Mesenchymal stem cell (in vitro differentiated cells and primary cell): ENCODE measurements around the gene RHOF.

Experiments used
- DNase-seq: peaks from one replicate; pipeline ENCODE4 v3.0.0-alpha.2; 2013
- H2AFZ ChIP-seq: one replicate; pipeline ENCODE4 v1.6.1; 2013; ENCODE audit warnings: low read depth, mild to moderate bottlenecking, control low read depth, inconsistent platforms, low read length, moderate library complexity
- H2AK5ac ChIP-seq: 2 replicates; pipeline ENCODE4 v1.6.1; 2013; ENCODE audit warnings: low read length, moderate library complexity, mild to moderate bottlenecking, inconsistent platforms; ENCODE audit not compliant: severe bottlenecking
- H2BK120ac ChIP-seq: one replicate; pipeline ENCODE4 v1.6.1; 2013; ENCODE audit warnings: low read depth, mild to moderate bottlenecking, inconsistent platforms, low read length, moderate library complexity
- H2BK12ac ChIP-seq, 2 experiments: one replicate each; pipeline ENCODE4 v1.6.1; 2013; ENCODE audit warnings: inconsistent platforms in 2 of 2, low read length in 2 of 2, mild to moderate bottlenecking in 2 of 2, moderate library complexity in 2 of 2, control low read depth in 1 of 2
- H2BK15ac ChIP-seq: one replicate; pipeline ENCODE4 v1.6.1; 2013; ENCODE audit warnings: mild to moderate bottlenecking, low read depth, inconsistent platforms; ENCODE audit not compliant: poor library complexity, severe bottlenecking
- H2BK5ac ChIP-seq: 2 replicates; pipeline ENCODE4 v1.6.1; 2013; ENCODE audit warnings: low read depth, mild to moderate bottlenecking, low read length, control low read depth, inconsistent platforms; ENCODE audit not compliant: poor library complexity, severe bottlenecking
- H3K14ac ChIP-seq, 2 experiments: one replicate each; pipeline ENCODE4 v1.6.1; 2013; ENCODE audit warnings: inconsistent platforms in 2 of 2, low read length in 2 of 2, control low read depth in 1 of 2, mild to moderate bottlenecking in 1 of 2, moderate library complexity in 1 of 2
- H3K18ac ChIP-seq, 2 experiments: one replicate each; pipeline ENCODE4 v1.6.1; 2013; ENCODE audit warnings: inconsistent platforms in 2 of 2, low read length in 2 of 2, control low read depth in 1 of 2, low read depth in 1 of 2, mild to moderate bottlenecking in 1 of 2
- H3K23ac ChIP-seq, 2 experiments: one replicate each; pipeline ENCODE4 v1.6.1; 2013; ENCODE audit warnings: inconsistent platforms in 2 of 2, low read length in 2 of 2, mild to moderate bottlenecking in 2 of 2, moderate library complexity in 2 of 2, control low read depth in 1 of 2
- H3K27ac ChIP-seq: 2 replicates; pipeline ENCODE4 v1.5.1; 2013; ENCODE audit warnings: mild to moderate bottlenecking, moderate library complexity, low read length, control low read depth, inconsistent platforms; ENCODE audit not compliant: poor library complexity, severe bottlenecking
- H3K27me3 ChIP-seq, 2 experiments: 2 replicates each; pipeline versions ENCODE4 v1.6.1 to v1.7.0; 2013; ENCODE audit warnings: low read length in 2 of 2, mild to moderate bottlenecking in 2 of 2, moderate library complexity in 2 of 2, control low read depth in 1 of 2, inconsistent platforms in 1 of 2; ENCODE audit not compliant: control insufficient read depth in 1 of 2, insufficient read depth in 1 of 2
- H3K36me3 ChIP-seq, 2 experiments: 2 replicates each; pipeline versions ENCODE4 v1.6.1 to v1.7.0; 2013; ENCODE audit warnings: low read length in 2 of 2, control low read depth in 1 of 2, inconsistent platforms in 1 of 2, low read depth in 1 of 2, mild to moderate bottlenecking in 1 of 2; ENCODE audit not compliant: insufficient read depth in 2 of 2, control insufficient read depth in 1 of 2
- H3K4ac ChIP-seq, 2 experiments: one replicate each; pipeline ENCODE4 v1.6.1; 2013; ENCODE audit warnings: inconsistent platforms in 2 of 2, low read length in 2 of 2, mild to moderate bottlenecking in 2 of 2, moderate library complexity in 2 of 2, control low read depth in 1 of 2, low read depth in 1 of 2
- H3K4me1 ChIP-seq: 2 replicates; pipeline ENCODE4 v1.6.1; 2013; ENCODE audit warnings: low read depth, low read length, control low read depth; ENCODE audit not compliant: control insufficient read depth, insufficient read depth
- H3K4me2 ChIP-seq: 2 replicates; pipeline ENCODE4 v1.6.1; 2013; ENCODE audit warnings: low read length, mild to moderate bottlenecking, inconsistent platforms; ENCODE audit not compliant: poor library complexity, severe bottlenecking
- H3K4me3 ChIP-seq, 2 experiments: 2 replicates each; pipeline versions ENCODE4 v1.5.1 to v1.7.0; 2013; ENCODE audit warnings: low read length in 2 of 2, mild to moderate bottlenecking in 2 of 2, control low read depth in 1 of 2, low read depth in 1 of 2; ENCODE audit not compliant: insufficient read depth in 1 of 2
- H3K79me1 ChIP-seq: replicated peaks from 2 replicates; pipeline ENCODE4 v1.6.1; 2013; ENCODE audit warnings: mild to moderate bottlenecking, control low read depth, low read length, inconsistent platforms; ENCODE audit not compliant: poor library complexity, severe bottlenecking
- H3K9ac ChIP-seq: 2 replicates; pipeline ENCODE4 v1.7.0; 2013; ENCODE audit warnings: mild to moderate bottlenecking, low read length, moderate library complexity
- H3K9me3 ChIP-seq: 2 replicates; pipeline ENCODE4 v1.7.0; 2013; ENCODE audit warnings: mild to moderate bottlenecking, low read length; ENCODE audit not compliant: control insufficient read depth
- H4K8ac ChIP-seq: one replicate; pipeline ENCODE4 v1.6.1; 2013; ENCODE audit warnings: inconsistent platforms, mild to moderate bottlenecking, low read length, moderate library complexity
- H4K91ac ChIP-seq: one replicate; pipeline ENCODE4 v1.6.1; 2013; ENCODE audit warnings: mild to moderate bottlenecking, low read length, inconsistent platforms
- WGBS: methylation state at CpG from one replicate; pipeline ENCODE4 v1.1.7; 2013; ENCODE audit warnings: mixed read lengths; 5-methylcytosine and 5-hydroxymethylcytosine counted together

RHOF gene

GRCh38 chr12:121733849-121734248 is 59.6 kb downstream of the RHOF start:
- H2BK15ac ChIP-seq, result no peak overlapping the region
- 97% methylated on average over 7 of the region's 8 CpGs for WGBS
- no peak overlapping the region for H4K91ac ChIP-seq
- no peaks in the 10 kb centered on the region for H3K27me3 ChIP-seq
- no peak overlapping the region for H3K4me2 ChIP-seq
- no peak overlapping the region for H3K18ac ChIP-seq
- H2AK5ac ChIP-seq, result no peak overlapping the region
- H3K27ac ChIP-seq, result no peak overlapping the region
- H2AFZ ChIP-seq, result no peak overlapping the region
- H3K23ac ChIP-seq, result no peak overlapping the region
- H3K79me1 ChIP-seq, result peaks cover 23% of the 10 kb centered on the region
- no peak overlapping the region for H2BK5ac ChIP-seq
- H3K36me3 ChIP-seq, result peaks cover 0 to 7% of the 10 kb centered on the region in 2 experiments
- H3K4ac ChIP-seq, result no peak overlapping the region
- no peak overlapping the region for H3K9ac ChIP-seq
- DNase-seq, result no peak
- no peak overlapping the region for H3K4me3 ChIP-seq
- no peaks in the 10 kb centered on the region for H3K9me3 ChIP-seq
- peaks cover 3% of the 10 kb centered on the region for H3K4me1 ChIP-seq
- no peak overlapping the region for H2BK120ac ChIP-seq
- no peak overlapping the region for H3K14ac ChIP-seq
- no peak overlapping the region for H4K8ac ChIP-seq
- H2BK12ac ChIP-seq, result no peak overlapping the region

- peaks cover 0 to 7% of the 10 kb centered on the region in 2 experiments for H3K36me3 ChIP-seq
- no peak overlapping the region for H3K14ac ChIP-seq
- H4K91ac ChIP-seq, result no peak overlapping the region
- H3K4ac ChIP-seq, result no peak overlapping the region
- H3K4me2 ChIP-seq, result no peak overlapping the region
- no peak overlapping the region for H2BK15ac ChIP-seq
- H2AFZ ChIP-seq, result no peak overlapping the region
- H3K9me3 ChIP-seq, result no peaks in the 10 kb centered on the region
- no peak overlapping the region for H2BK12ac ChIP-seq
- H2BK5ac ChIP-seq, result no peak overlapping the region
- H2AK5ac ChIP-seq, result no peak overlapping the region
- H4K8ac ChIP-seq, result no peak overlapping the region
- no peak overlapping the region for H3K27ac ChIP-seq
- 99% methylated on average over 6 of the region's 7 CpGs for WGBS
- no peaks in the 10 kb centered on the region for H3K27me3 ChIP-seq
- H3K9ac ChIP-seq, result no peak overlapping the region
- H3K4me1 ChIP-seq, result peaks cover 1% of the 10 kb centered on the region
- peaks cover 25% of the 10 kb centered on the region for H3K79me1 ChIP-seq
- H3K18ac ChIP-seq, result no peak overlapping the region
- no peak overlapping the region for H2BK120ac ChIP-seq
- no peak overlapping the region for H3K4me3 ChIP-seq
- DNase-seq, result no peak
- H3K23ac ChIP-seq, result no peak overlapping the region
These were observed 62.0 kb downstream of the RHOF start for GRCh38 chr12:121731473-121731872.

GRCh38 chr12:121729021-121729420 is 64.5 kb downstream of the RHOF start:
- Histone ChIP-seq H3K9me3 (no peaks in the 10 kb centered on the region), H3K18ac (no peak overlapping the region), H3K4ac (no peak overlapping the region), H3K36me3 (peaks cover 7 to 9% of the 10 kb centered on the region in 2 experiments), H2AK5ac (no peak overlapping the region), H3K4me1 (peaks cover 1% of the 10 kb centered on the region), H2BK120ac (no peak overlapping the region), H2AFZ (no peak overlapping the region), H3K27ac (no peak overlapping the region), H3K9ac (no peak overlapping the region), H3K4me2 (no peak overlapping the region), H3K27me3 (no peaks in the 10 kb centered on the region), H2BK15ac (no peak overlapping the region), H3K79me1 (peaks cover 27% of the 10 kb centered on the region), H2BK5ac (no peak overlapping the region), H4K8ac (no peak overlapping the region), H3K23ac (no peak overlapping the region), H3K14ac (no peak overlapping the region), H4K91ac (no peak overlapping the region), H3K4me3 (no peak overlapping the region), H2BK12ac (no peak overlapping the region)
- 89% methylated on average over 6 of the region's 6 CpGs for WGBS
- no peak for DNase-seq
